GM12878 (cell line): ENCODE data around the gene CRAMP1. TPM values are rescaled to one million over a fixed set of nuclear protein-coding genes. Genes with fewer than 3 reads are reported as not detected.

ENCODE experiments used
- ATAC-seq: fragments of 200-7000 bp; cut with Tn5 transposase; 3 replicates; pipeline ENCODE4 v1.9.1; 2020; ENCODE audit warnings: mild to moderate bottlenecking, moderate library complexity
- BruUV-seq: library from RNA; stranded (reverse); fragments of 400-500 nt; replicated peaks from 2 replicates; lab custom pipeline; 2021; lab: Mats Ljungman, UMichigan
- CTCF ChIA-PET: fragments of 300-600 bp; sonication (Branson Sonifier 250); formaldehyde crosslinking; extraction: SDS; loops from one replicate; lab custom pipeline; 2021; ENCODE audit warnings: inconsistent platforms; lab: Yijun Ruan, JAX
- POLR2A ChIA-PET: fragments of 350-600 bp; formaldehyde crosslinking; extraction: SDS; loops from one replicate; lab custom pipeline; 2021; ENCODE audit warnings: inconsistent platforms; lab: Charles Lee
- RAD21 ChIA-PET: fragments of 300-600 bp; sonication (Branson Sonifier 250); formaldehyde crosslinking; loops from one replicate; lab custom pipeline; 2023; ENCODE audit warnings: antibody characterized with exemption; ENCODE audit not compliant: unreplicated experiment; lab: Charles Lee
- SMC1A ChIA-PET: fragments of 300-600 bp; sonication (Branson Sonifier 250); formaldehyde crosslinking; loops from one replicate; lab custom pipeline; 2023; ENCODE audit not compliant: unreplicated experiment, uncharacterized antibody; lab: Charles Lee
- DNase-seq: peaks from one replicate; pipeline ENCODE4 v3.0.0-alpha.2; 2011; ENCODE audit warnings: low read depth, low spot score
- FAIRE-seq: peaks from 3 replicates; lab custom pipeline; 2011; peaks lifted over from hg19 to GRCh38; lab: Jason Lieb, UNC
- H2AFZ ChIP-seq: 2 replicates; pipeline ENCODE4 v1.6.0; 2011; ENCODE audit warnings: low read depth, low read length, control low read depth; ENCODE audit not compliant: control insufficient read depth
- H3K27ac ChIP-seq: 2 replicates; pipeline ENCODE4 v1.5.1; 2011; ENCODE audit warnings: control low read depth; ENCODE audit not compliant: control insufficient read depth, insufficient read depth
- H3K27me3 ChIP-seq, 2 experiments: replicated peaks in 1 of 2; 2 replicates each; pipeline versions ENCODE4 v1.6.0 to v1.6.1; 2011; ENCODE audit warnings: low read length in 1 of 2; ENCODE audit not compliant: control insufficient read depth in 2 of 2, insufficient read depth in 2 of 2
- H3K36me3 ChIP-seq, 2 experiments: 2 replicates each; pipeline ENCODE4 v1.5.1; 2011; ENCODE audit warnings: low read length in 1 of 2; ENCODE audit not compliant: control insufficient read depth in 2 of 2, insufficient read depth in 2 of 2
- H3K4me1 ChIP-seq: 2 replicates; pipeline ENCODE4 v1.6.1; 2011; ENCODE audit warnings: mild to moderate bottlenecking, low read length, moderate library complexity, mixed read lengths; ENCODE audit not compliant: control insufficient read depth, insufficient read depth
- H3K4me2 ChIP-seq: 2 replicates; pipeline ENCODE4 v1.6.0; 2011; ENCODE audit warnings: control low read depth; ENCODE audit not compliant: control insufficient read depth, insufficient read depth
- H3K4me3 ChIP-seq: fragments of 200-600 bp; sonication (generic); 2 replicates; pipeline ENCODE4 v1.5.1; 2016
- H3K79me2 ChIP-seq: 2 replicates; pipeline ENCODE4 v1.6.0; 2011; ENCODE audit warnings: low read length; ENCODE audit not compliant: control insufficient read depth, insufficient read depth
- H3K9ac ChIP-seq: 2 replicates; pipeline ENCODE4 v1.8.0; 2011; ENCODE audit warnings: low read length, control low read depth, mixed read lengths; ENCODE audit not compliant: control insufficient read depth, insufficient read depth
- H3K9me3 ChIP-seq: replicated peaks from 3 replicates; pipeline ENCODE4 v1.5.1; 2011; ENCODE audit warnings: mild to moderate bottlenecking, low read length; ENCODE audit not compliant: control insufficient read depth, insufficient read depth
- H4K20me1 ChIP-seq: 2 replicates; pipeline ENCODE4 v1.6.0; 2011; ENCODE audit not compliant: control insufficient read depth, insufficient read depth
- IKZF1 ChIP-seq: fragments of 450-650 bp; conservative IDR thresholded peaks from 2 replicates; pipeline ENCODE4 v1.6.1; 2017; ENCODE audit warnings: antibody characterized with exemption, mild to moderate bottlenecking
- POLR2A ChIP-seq: IDR thresholded peaks from 2 replicates; pipeline ENCODE4 v1.6.1; 2011; ENCODE audit warnings: low read depth, mild to moderate bottlenecking, low read length
- SIX5 ChIP-seq: IDR thresholded peaks from 2 replicates; pipeline ENCODE4 v1.6.1; 2011; ENCODE audit warnings: mild to moderate bottlenecking, low read depth, low read length, moderate library complexity; ENCODE audit not compliant: severe bottlenecking
- WGBS: methylation state at CpG from one replicate; pipeline ENCODE4 v1.1.6; 2016; ENCODE audit warnings: low lambda C conversion rate; ENCODE audit not compliant: insufficient replicate concordance, insufficient coverage; ENCODE audit errors: missing lambda C conversion rate; 5-methylcytosine and 5-hydroxymethylcytosine counted together
- in situ Hi-C: fragments of 300-500 bp; cut with MboI; formaldehyde crosslinking; loops from 9 replicates; pipeline ENCODE4 v1.14.3; 2018; ENCODE audit warnings: mixed read lengths
- intact Hi-C: fragments of 100-400 bp; cut with micrococcal nuclease; formaldehyde crosslinking; loops from one replicate; pipeline ENCODE4 v1.14.2; 2022; ENCODE audit not compliant: unreplicated experiment
- polyA plus RNA-seq, 11 experiments: library from polyadenylated mRNA; depleted of rRNA in 4 of 11; unstranded in 6 of 11; stranded (reverse) in 5 of 11; fragments of >200 nt; fragmentation: Nextera tagmentation in 4 of 11; fragmentation: Illumina TruSeq in 1 of 11; extraction: Ambion mirVana in 4 of 11; extraction: Trizol in 1 of 11; gene quantifications; 1 replicate in 1 of 11; 2 replicates in 10 of 11; pipeline versions ENCODE4 v1.2.1 to v1.2.3, GENCODE V29; 2011 to 2016; ENCODE audit warnings: inconsistent platforms in 2 of 11, missing spikeins in 2 of 11, low read depth in 1 of 11
- total RNA-seq, 4 experiments: library from RNA; depleted of rRNA in 3 of 4; stranded (reverse); fragments of >200 nt in 3 of 4; fragmentation: Illumina TruSeq in 1 of 4; extraction: Trizol in 1 of 4; gene quantifications; 2 replicates each; pipeline versions ENCODE4 v1.2.1 to v1.2.3, GENCODE V29; 2013 to 2021
- TF ChIP-seq, protein P1 (sequence below): IDR thresholded peaks from 2 replicates; pipeline ENCODE4 v1.6.1; 2012; ENCODE audit warnings: low read length, inconsistent platforms

CRAMP1 gene
- total and polyA plus RNA-seq, 10 of the 15 experiments (the other 5 are each of a cell fraction or from before 2014, with no cell fraction given) = 0.37 to 9.8 (median 3.9) TPM

DNA sequence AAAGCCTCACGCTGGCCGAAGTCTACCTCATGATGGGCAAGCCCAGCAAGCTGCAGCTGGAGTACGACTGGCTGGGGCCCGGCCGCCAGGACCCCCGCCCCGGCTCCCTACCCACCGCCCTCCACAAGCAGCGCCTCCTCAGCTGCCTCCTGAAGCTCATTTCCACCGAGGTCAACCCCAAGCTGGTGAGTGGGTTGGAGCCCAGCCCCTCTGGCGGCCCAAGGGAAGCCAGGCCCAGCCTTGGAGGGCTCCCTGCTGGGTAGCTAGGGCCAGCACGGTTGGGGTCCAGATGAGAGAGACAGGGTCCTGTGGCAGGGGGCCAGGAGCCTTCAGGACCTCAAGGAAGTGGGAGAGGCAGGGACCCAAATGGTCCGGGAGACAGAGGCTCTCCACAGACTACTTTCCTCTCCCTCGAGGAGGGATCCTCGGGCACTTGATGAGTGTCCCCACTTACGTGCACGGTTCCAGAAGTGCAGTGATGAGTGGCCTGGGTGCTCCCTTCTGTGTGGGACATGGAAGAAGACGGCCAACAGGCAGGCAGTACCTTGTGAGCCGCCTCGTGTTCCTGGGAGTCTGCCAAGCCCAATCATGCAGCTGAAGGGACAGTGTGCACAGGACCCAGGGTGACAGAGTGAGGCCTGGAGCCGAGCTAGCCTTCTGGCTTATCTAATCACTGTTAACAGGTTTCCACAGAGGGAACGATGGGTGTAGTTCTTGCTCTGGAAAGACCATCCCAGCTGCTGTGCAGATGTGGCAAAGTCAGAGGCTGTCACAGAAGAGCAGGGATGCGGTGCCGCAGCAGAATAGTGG, 44.9 kb downstream of the CRAMP1 start:
- DNase-seq (no peak), FAIRE-seq (no peak), ATAC-seq (no peak)
- intact Hi-C loops (no loop called here), in situ Hi-C loops (no loop called here)
- ChIA-PET SMC1A (no interaction called here), POLR2A (no interaction called here), RAD21 (no interaction called here), CTCF (interaction anchor here (0.5 kb wide), 1 partner anchor 199 kb away, joined by 3 read pairs; no protein-coding TSS in a partner anchor)
- no peak overlapping the region for H2AFZ ChIP-seq
- no peaks in the 10 kb centered on the region for H3K79me2 ChIP-seq
- no peak overlapping the region for H3K4me2 ChIP-seq
- 85% methylated on average over 19 of the region's 24 CpGs for WGBS
- no peak overlapping the region for H3K27ac ChIP-seq
- H3K4me1 ChIP-seq = no peaks in the 10 kb centered on the region
- peaks cover 3 to 20% of the 10 kb centered on the region in 2 experiments; a peak in 3 of 4 replicates for H3K36me3 ChIP-seq
- no peaks in the 10 kb centered on the region for H3K27me3 ChIP-seq
- no peaks in the 10 kb centered on the region for H4K20me1 ChIP-seq
- BruUV-seq = no TSS peak
- TF ChIP-seq POLR2A = peak; percentile 5; the same call in 1 of the 2 replicates
- TF ChIP-seq SIX5 = no peak
- H3K9ac ChIP-seq = no peak overlapping the region
- H3K9me3 ChIP-seq = no peaks in the 10 kb centered on the region
- no peak overlapping the region for H3K4me3 ChIP-seq

DNA sequence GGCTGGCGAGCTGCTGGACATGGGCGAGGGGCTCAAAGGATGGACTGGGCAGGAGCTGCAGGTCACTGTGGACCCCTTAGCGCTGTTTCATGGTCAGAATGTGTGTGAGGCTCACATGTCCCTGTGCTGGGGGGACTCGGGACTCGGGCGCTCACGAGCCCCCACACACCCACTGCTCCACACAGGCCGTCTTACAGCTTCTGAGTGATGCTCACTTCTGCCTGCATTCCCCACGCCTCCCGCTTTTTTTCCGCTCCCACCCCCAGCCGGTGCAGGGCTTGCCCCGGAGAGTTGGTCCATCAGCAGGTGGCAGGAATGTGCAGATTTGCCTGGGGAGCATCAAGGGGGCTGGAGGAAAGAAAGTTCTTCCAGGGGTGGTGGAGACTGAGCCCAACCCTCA, 45.7 kb downstream of the CRAMP1 start:
- in situ Hi-C loops = no loop called here

More for the DNA sequence above, 45.7 kb downstream of the CRAMP1 start:
- no peak for TF ChIP-seq IKZF1
- TF ChIP-seq, protein P1, sequence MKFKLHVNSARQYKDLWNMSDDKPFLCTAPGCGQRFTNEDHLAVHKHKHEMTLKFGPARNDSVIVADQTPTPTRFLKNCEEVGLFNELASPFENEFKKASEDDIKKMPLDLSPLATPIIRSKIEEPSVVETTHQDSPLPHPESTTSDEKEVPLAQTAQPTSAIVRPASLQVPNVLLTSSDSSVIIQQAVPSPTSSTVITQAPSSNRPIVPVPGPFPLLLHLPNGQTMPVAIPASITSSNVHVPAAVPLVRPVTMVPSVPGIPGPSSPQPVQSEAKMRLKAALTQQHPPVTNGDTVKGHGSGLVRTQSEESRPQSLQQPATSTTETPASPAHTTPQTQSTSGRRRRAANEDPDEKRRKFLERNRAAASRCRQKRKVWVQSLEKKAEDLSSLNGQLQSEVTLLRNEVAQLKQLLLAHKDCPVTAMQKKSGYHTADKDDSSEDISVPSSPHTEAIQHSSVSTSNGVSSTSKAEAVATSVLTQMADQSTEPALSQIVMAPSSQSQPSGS = no peak
- no peaks in the 10 kb centered on the region for H3K4me1 ChIP-seq
- H3K4me2 ChIP-seq = no peak overlapping the region
- ChIA-PET CTCF (interaction anchor here (0.5 kb wide), 1 partner anchor 199 kb away, joined by 3 read pairs; no protein-coding TSS in a partner anchor), RAD21 (no interaction called here), POLR2A (no interaction called here), SMC1A (no interaction called here)
- DNase-seq = no peak
- no peak overlapping the region for H3K4me3 ChIP-seq
- H4K20me1 ChIP-seq = no peaks in the 10 kb centered on the region
- no peaks in the 10 kb centered on the region for H3K9me3 ChIP-seq
- H3K27me3 ChIP-seq = no peaks in the 10 kb centered on the region
- ATAC-seq = no peak
- H3K9ac ChIP-seq = no peak overlapping the region
- H3K79me2 ChIP-seq = no peaks in the 10 kb centered on the region
- WGBS = 97% methylated on average over 13 of the region's 13 CpGs
- H3K27ac ChIP-seq = no peak overlapping the region
- FAIRE-seq = no peak
- intact Hi-C loops = no loop called here
- no TSS peak for BruUV-seq
- peaks cover 5 to 17% of the 10 kb centered on the region in 2 experiments; a peak in 3 of 4 replicates for H3K36me3 ChIP-seq
- H2AFZ ChIP-seq = no peak overlapping the region
